SJCRH30 (cell line): ENCODE measurements around the gene EDC3. TPM values are rescaled to one million over a fixed set of nuclear protein-coding genes. Genes with fewer than 3 reads are reported as not detected.
"Not testable (repeated sequence)": the region's sequence is repeated elsewhere in the genome, so short reads cannot be mapped to it uniquely, and the experiment has no call there.

Source experiments
- DNase-seq, 2 experiments: peaks; one replicate each; pipeline ENCODE4 v3.0.0-alpha.2; 2015 to 2020
- H3K27ac ChIP-seq: fragments of 250-450 bp; sonication (Bioruptor Pico); 2 replicates; pipeline ENCODE4 v1.5.1; 2020; ENCODE audit warnings: mild to moderate bottlenecking, moderate library complexity
- H3K27me3 ChIP-seq: fragments of 250-450 bp; sonication (Bioruptor Pico); 2 replicates; pipeline ENCODE4 v1.5.1; 2020; ENCODE audit warnings: mild to moderate bottlenecking, moderate library complexity
- H3K36me3 ChIP-seq: fragments of 250-450 bp; sonication (Bioruptor Pico); 2 replicates; pipeline ENCODE4 v1.5.1; 2020; ENCODE audit warnings: mild to moderate bottlenecking, moderate library complexity
- H3K4me1 ChIP-seq: fragments of 250-450 bp; sonication (Bioruptor Pico); 2 replicates; pipeline ENCODE4 v1.5.1; 2020; ENCODE audit warnings: mild to moderate bottlenecking, moderate library complexity
- H3K4me3 ChIP-seq: fragments of 250-450 bp; sonication (Bioruptor Pico); 2 replicates; pipeline ENCODE4 v1.5.1; 2020; ENCODE audit warnings: mild to moderate bottlenecking, moderate library complexity
- H3K9me3 ChIP-seq: fragments of 250-450 bp; sonication (Bioruptor Pico); replicated peaks from 2 replicates; pipeline ENCODE4 v1.5.1; 2020; ENCODE audit warnings: mild to moderate bottlenecking, moderate library complexity
- total RNA-seq: library from RNA; depleted of rRNA; stranded (reverse); fragments of >200 nt; shearing (Covaris generic); gene quantifications from 2 replicates; pipeline ENCODE4 v1.2.3, GENCODE V29; 2014

EDC3 gene
- total RNA-seq, 1 experiment from 2014 or later: 21.6 TPM

GRCh38 chr15:74629696-74630095, 66.1 kb downstream of the EDC3 start:
- DNase-seq, H3K4me1 ChIP-seq, H3K4me3 ChIP-seq, H3K27me3 ChIP-seq, H3K9me3 ChIP-seq, H3K27ac ChIP-seq: not testable (repeated sequence)
- H3K36me3 ChIP-seq: peaks cover 66% of the 10 kb centered on the region

- no peak overlapping the region for H3K27ac ChIP-seq
- no peaks in the 10 kb centered on the region for H3K4me1 ChIP-seq
- H3K9me3 ChIP-seq: no peaks in the 10 kb centered on the region
- H3K27me3 ChIP-seq: no peaks in the 10 kb centered on the region
- H3K36me3 ChIP-seq: peaks cover 68% of the 10 kb centered on the region
- no peak for DNase-seq
- H3K4me3 ChIP-seq: no peak overlapping the region
Observed at GRCh38 chr15:74628949-74629348, 66.9 kb downstream of the EDC3 start.

GRCh38 chr15:74628199-74628598, 67.6 kb downstream of the EDC3 start:
- H3K4me3 ChIP-seq: no peak overlapping the region
- no peaks in the 10 kb centered on the region for H3K4me1 ChIP-seq
- H3K36me3 ChIP-seq: peaks cover 68% of the 10 kb centered on the region
- no peaks in the 10 kb centered on the region for H3K9me3 ChIP-seq
- no peak for DNase-seq
- no peaks in the 10 kb centered on the region for H3K27me3 ChIP-seq
- no peak overlapping the region for H3K27ac ChIP-seq

GRCh38 chr15:74627766-74628165, 68.1 kb downstream of the EDC3 start:
- Histone ChIP-seq H3K9me3 (no peaks in the 10 kb centered on the region), H3K27ac (no peak overlapping the region), H3K4me1 (no peaks in the 10 kb centered on the region), H3K4me3 (no peak overlapping the region), H3K27me3 (no peaks in the 10 kb centered on the region), H3K36me3 (peaks cover 66% of the 10 kb centered on the region)
- no peak for DNase-seq

- H3K27ac ChIP-seq: no peak overlapping the region
- no peak overlapping the region for H3K4me3 ChIP-seq
- peaks cover 68% of the 10 kb centered on the region for H3K36me3 ChIP-seq
- no peaks in the 10 kb centered on the region for H3K9me3 ChIP-seq
- no peaks in the 10 kb centered on the region for H3K27me3 ChIP-seq
- no peaks in the 10 kb centered on the region for H3K4me1 ChIP-seq
- no peak for DNase-seq
Observed at GRCh38 chr15:74626752-74627692, 68.8 kb downstream of the EDC3 start.

- Histone ChIP-seq H3K9me3 (no peaks in the 10 kb centered on the region), H3K27me3 (no peaks in the 10 kb centered on the region), H3K27ac (no peak overlapping the region), H3K4me1 (no peaks in the 10 kb centered on the region), H3K4me3 (no peak overlapping the region), H3K36me3 (peaks cover 75% of the 10 kb centered on the region)
- no peak for DNase-seq
Observed at GRCh38 chr15:74626336-74626735, 69.5 kb downstream of the EDC3 start.

- peaks cover 79% of the 10 kb centered on the region for H3K36me3 ChIP-seq
- H3K27me3 ChIP-seq: no peaks in the 10 kb centered on the region
- no peak overlapping the region for H3K27ac ChIP-seq
- no peak overlapping the region for H3K4me3 ChIP-seq
- no peaks in the 10 kb centered on the region for H3K4me1 ChIP-seq
- no peaks in the 10 kb centered on the region for H3K9me3 ChIP-seq
- DNase-seq: no peak
Observed at GRCh38 chr15:74625693-74626092, 70.1 kb downstream of the EDC3 start.

GRCh38 chr15:74624020-74624602, 71.7 kb downstream of the EDC3 start:
- no peaks in the 10 kb centered on the region for H3K4me1 ChIP-seq
- H3K9me3 ChIP-seq: no peaks in the 10 kb centered on the region
- no peak overlapping the region for H3K4me3 ChIP-seq
- H3K27me3 ChIP-seq: no peaks in the 10 kb centered on the region
- H3K36me3 ChIP-seq: peaks cover 82% of the 10 kb centered on the region
- H3K27ac ChIP-seq: no peak overlapping the region
- no peak for DNase-seq

- Histone ChIP-seq H3K4me1 (no peaks in the 10 kb centered on the region), H3K36me3 (peaks cover 72% of the 10 kb centered on the region), H3K4me3 (no peak overlapping the region), H3K27me3 (no peaks in the 10 kb centered on the region), H3K27ac (no peak overlapping the region), H3K9me3 (no peaks in the 10 kb centered on the region)
- no peak for DNase-seq
Observed at GRCh38 chr15:74622758-74623157, 73.1 kb downstream of the EDC3 start.

- H3K4me1 ChIP-seq: peaks cover 1% of the 10 kb centered on the region; the same call in 1 of the 2 replicates
- no peak overlapping the region for H3K4me3 ChIP-seq
- H3K27me3 ChIP-seq: no peaks in the 10 kb centered on the region
- DNase-seq: no peak
- no peaks in the 10 kb centered on the region for H3K9me3 ChIP-seq
- H3K27ac ChIP-seq: no peak overlapping the region
- H3K36me3 ChIP-seq: peaks cover 63% of the 10 kb centered on the region
Observed at GRCh38 chr15:74621936-74622335, 73.9 kb downstream of the EDC3 start.

GRCh38 chr15:74621546-74621920, 74.3 kb downstream of the EDC3 start:
- no peak overlapping the region for H3K27ac ChIP-seq
- peaks cover 5% of the 10 kb centered on the region for H3K4me1 ChIP-seq
- no peak for DNase-seq
- no peaks in the 10 kb centered on the region for H3K27me3 ChIP-seq
- no peaks in the 10 kb centered on the region for H3K9me3 ChIP-seq
- peaks cover 59% of the 10 kb centered on the region for H3K36me3 ChIP-seq
- H3K4me3 ChIP-seq: no peak overlapping the region

GRCh38 chr15:74620636-74621545, 74.9 kb downstream of the EDC3 start:
- Histone ChIP-seq H3K27me3 (no peaks in the 10 kb centered on the region), H3K4me1 (peaks cover 5% of the 10 kb centered on the region), H3K9me3 (no peaks in the 10 kb centered on the region), H3K27ac (no peak overlapping the region), H3K36me3 (peaks cover 53% of the 10 kb centered on the region), H3K4me3 (no peak overlapping the region)
- DNase-seq: peak; percentile 38 to 61

- Histone ChIP-seq H3K9me3 (no peaks in the 10 kb centered on the region), H3K36me3 (peaks cover 45% of the 10 kb centered on the region), H3K27ac (no peak overlapping the region), H3K27me3 (no peaks in the 10 kb centered on the region), H3K4me1 (peaks cover 5% of the 10 kb centered on the region), H3K4me3 (no peak overlapping the region)
- no peak for DNase-seq
Observed at GRCh38 chr15:74619916-74620635, 75.7 kb downstream of the EDC3 start.

GRCh38 chr15:74618841-74619596, 76.8 kb downstream of the EDC3 start:
- no peaks in the 10 kb centered on the region for H3K9me3 ChIP-seq
- peaks cover 5% of the 10 kb centered on the region for H3K4me1 ChIP-seq
- DNase-seq: no peak
- H3K36me3 ChIP-seq: peaks cover 34% of the 10 kb centered on the region
- no peak overlapping the region for H3K4me3 ChIP-seq
- no peak overlapping the region for H3K27ac ChIP-seq
- no peaks in the 10 kb centered on the region for H3K27me3 ChIP-seq
